ENCODE data around the gene SCTR. TPM values are rescaled to one million over a fixed set of nuclear protein-coding genes. Genes with fewer than 3 reads are reported as not detected.

SCTR gene
- total and polyA plus RNA-seq, 2 of the 13 experiments (the other 11 are each of a cell fraction or from before 2014, with no cell fraction given) = not detected

- no peak for TF ChIP-seq STAT6 (CRISPR knock-in tag; IDR thresholded peaks at IDR 0.05; ENCODE audit: borderline replicate concordance)
- TF ChIP-seq RBAK (CRISPR knock-in tag; IDR thresholded peaks at IDR 0.05) = no peak
- TF ChIP-seq HNF1A (IDR thresholded peaks at IDR 0.05; ENCODE audit: low read depth) = no peak
- no peak for TF ChIP-seq HNF1A (CRISPR knock-in tag; IDR thresholded peaks at IDR 0.05; ENCODE audit: borderline replicate concordance)
- no peak for TF ChIP-seq HCFC1 (IDR thresholded peaks at IDR 0.05; ENCODE audit: low read depth, low read length)
- TF ChIP-seq ZNF329 (CRISPR knock-in tag; IDR thresholded peaks at IDR 0.05; ENCODE audit: low read depth) = no peak
- no peak for TF ChIP-seq BCLAF1 (IDR thresholded peaks at IDR 0.05)
- TF ChIP-seq ZNF878 (CRISPR knock-in tag; IDR thresholded peaks at IDR 0.05) = no peak
- TF ChIP-seq ZNF660 (CRISPR knock-in tag; IDR thresholded peaks at IDR 0.05; ENCODE audit: borderline replicate concordance, low read depth) = no peak
- TF ChIP-seq POLR2AphosphoS5 (IDR thresholded peaks at IDR 0.05; ENCODE audit: low read depth, low read length) = no peak
- TF ChIP-seq LCORL (IDR thresholded peaks at IDR 0.05) = no peak
- TF ChIP-seq LCORL (CRISPR knock-in tag; IDR thresholded peaks at IDR 0.05) = peak; percentile 42
- TF ChIP-seq PRDM15 (CRISPR knock-in tag; IDR thresholded peaks at IDR 0.05) = no peak
- no peak for TF ChIP-seq ZNF773 (CRISPR knock-in tag; IDR thresholded peaks at IDR 0.05; ENCODE audit: borderline replicate concordance)
- TF ChIP-seq KDM6A (CRISPR knock-in tag; IDR thresholded peaks at IDR 0.05; ENCODE audit: low read depth) = no peak
Observed at GRCh38 chr2:119439574-119440500, 84.4 kb downstream of the SCTR start (continued).
